PC-9 (cell line): ENCODE results near the gene B4GALNT2.

Experiments
- EZH2 ChIP-seq: fragments of 200-600 bp; sonication (generic); IDR thresholded peaks from 2 replicates; pipeline ENCODE4 v1.8.0; 2017; ENCODE audit warnings: antibody characterized with exemption, low read depth
- TF ChIP-seq, protein P1 (sequence below): fragments of 200-600 bp; sonication (generic); conservative IDR thresholded peaks from 2 replicates; pipeline ENCODE4 v1.6.1; 2017; ENCODE audit warnings: mixed run types, antibody characterized with exemption, mild to moderate bottlenecking, moderate library complexity

DNA sequence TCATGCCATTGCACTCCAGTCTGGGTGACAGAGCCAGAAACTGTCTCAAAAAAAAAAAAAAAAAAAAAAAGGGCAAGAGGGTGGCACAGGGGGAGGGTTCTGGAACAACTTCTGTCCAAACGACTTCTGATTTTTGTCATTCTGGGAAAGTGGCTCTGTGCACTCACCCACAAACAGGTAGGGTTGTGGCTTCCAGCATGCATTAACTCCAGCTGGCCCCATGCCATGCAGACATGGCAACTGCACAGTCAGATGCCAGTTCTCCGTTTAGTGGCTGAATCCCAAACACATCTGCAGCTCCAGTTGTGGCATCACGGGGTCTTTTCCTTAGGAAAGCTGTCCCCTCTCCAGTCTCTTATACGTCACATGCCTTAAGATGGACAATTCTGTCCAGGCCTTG lies 30.3 kb downstream of the B4GALNT2 start:
- TF ChIP-seq, protein P1, sequence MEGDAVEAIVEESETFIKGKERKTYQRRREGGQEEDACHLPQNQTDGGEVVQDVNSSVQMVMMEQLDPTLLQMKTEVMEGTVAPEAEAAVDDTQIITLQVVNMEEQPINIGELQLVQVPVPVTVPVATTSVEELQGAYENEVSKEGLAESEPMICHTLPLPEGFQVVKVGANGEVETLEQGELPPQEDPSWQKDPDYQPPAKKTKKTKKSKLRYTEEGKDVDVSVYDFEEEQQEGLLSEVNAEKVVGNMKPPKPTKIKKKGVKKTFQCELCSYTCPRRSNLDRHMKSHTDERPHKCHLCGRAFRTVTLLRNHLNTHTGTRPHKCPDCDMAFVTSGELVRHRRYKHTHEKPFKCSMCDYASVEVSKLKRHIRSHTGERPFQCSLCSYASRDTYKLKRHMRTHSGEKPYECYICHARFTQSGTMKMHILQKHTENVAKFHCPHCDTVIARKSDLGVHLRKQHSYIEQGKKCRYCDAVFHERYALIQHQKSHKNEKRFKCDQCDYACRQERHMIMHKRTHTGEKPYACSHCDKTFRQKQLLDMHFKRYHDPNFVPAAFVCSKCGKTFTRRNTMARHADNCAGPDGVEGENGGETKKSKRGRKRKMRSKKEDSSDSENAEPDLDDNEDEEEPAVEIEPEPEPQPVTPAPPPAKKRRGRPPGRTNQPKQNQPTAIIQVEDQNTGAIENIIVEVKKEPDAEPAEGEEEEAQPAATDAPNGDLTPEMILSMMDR = no peak
- TF ChIP-seq EZH2 = no peak
